ENCODE measurements around the gene SPON1.

SPON1 gene

GRCh38 chr11:14310679-14311078, 348.2 kb downstream of the SPON1 start:
- in situ Hi-C loops (cut with HindIII; ENCODE audit: low pct_ligation_motif_present, low pct_unique_long_range_greater_than_20kb, low sequenced_read_pairs), result no loop called here
- DNase-seq, result no peak

GRCh38 chr11:14312736-14313438, 350.4 kb downstream of the SPON1 start:
- in situ Hi-C loops (cut with HindIII; ENCODE audit: low pct_ligation_motif_present, low pct_unique_long_range_greater_than_20kb, low sequenced_read_pairs), result no loop called here
- DNase-seq, result no peak

- DNase-seq, result no peak
- in situ Hi-C loops (cut with HindIII; ENCODE audit: low pct_ligation_motif_present, low pct_unique_long_range_greater_than_20kb, low sequenced_read_pairs), result no loop called here
Measured at GRCh38 chr11:14314127-14314526, 351.6 kb downstream of the SPON1 start.

- DNase-seq, result no peak
- in situ Hi-C loops (cut with HindIII; ENCODE audit: low pct_ligation_motif_present, low pct_unique_long_range_greater_than_20kb, low sequenced_read_pairs), result no loop called here
Measured at GRCh38 chr11:14315130-14315529, 352.6 kb downstream of the SPON1 start.
